ENCODE measurements around the gene SEC14L2.
A peak's percentile ranks its signal among the peaks of the same experiment; 100 is the strongest.

The SEC14L2 gene

GRCh38 chr22:30396871-30397655, at the start of gene SEC14L2:
Gene SEC14L2 (plus strand): TSS chr22:30397018. CDS start chr22:30397117, 99 bp downstream.
- Mint-ChIP-seq H3K4me1 (ENCODE audit: low read depth) (peaks cover 48% of the 10 kb centered on the region), H3K27me3 (no peaks in the 10 kb centered on the region), H3K27ac (peak within 1 kb of the TSS; percentile 61), H3K9me3 (ENCODE audit: low read depth) (no peaks in the 10 kb centered on the region), H3K36me3 (no peaks in the 10 kb centered on the region), H3K4me3 (peak within 1 kb of the TSS; percentile 89)

GRCh38 chr22:30347255-30347892, 49.4 kb upstream of the SEC14L2 start:
- H3K27ac Mint-ChIP-seq = peak overlapping the region; percentile 30
- peaks cover 7% of the 10 kb centered on the region for H3K36me3 Mint-ChIP-seq
- no peaks in the 10 kb centered on the region for H3K9me3 Mint-ChIP-seq (ENCODE audit: low read depth)
- no peaks in the 10 kb centered on the region for H3K27me3 Mint-ChIP-seq
- H3K4me3 Mint-ChIP-seq = peak overlapping the region; percentile 4
- peaks cover 51% of the 10 kb centered on the region for H3K4me1 Mint-ChIP-seq (ENCODE audit: low read depth)

GRCh38 chr22:30348404-30348803, 48.4 kb upstream of the SEC14L2 start:
- no peaks in the 10 kb centered on the region for H3K27me3 Mint-ChIP-seq
- peaks cover 58% of the 10 kb centered on the region for H3K4me1 Mint-ChIP-seq (ENCODE audit: low read depth)
- H3K9me3 Mint-ChIP-seq (ENCODE audit: low read depth) = no peaks in the 10 kb centered on the region
- H3K4me3 Mint-ChIP-seq = peak overlapping the region; percentile 48
- peaks cover 3% of the 10 kb centered on the region for H3K36me3 Mint-ChIP-seq
- peak overlapping the region; percentile 72 for H3K27ac Mint-ChIP-seq

DNA sequence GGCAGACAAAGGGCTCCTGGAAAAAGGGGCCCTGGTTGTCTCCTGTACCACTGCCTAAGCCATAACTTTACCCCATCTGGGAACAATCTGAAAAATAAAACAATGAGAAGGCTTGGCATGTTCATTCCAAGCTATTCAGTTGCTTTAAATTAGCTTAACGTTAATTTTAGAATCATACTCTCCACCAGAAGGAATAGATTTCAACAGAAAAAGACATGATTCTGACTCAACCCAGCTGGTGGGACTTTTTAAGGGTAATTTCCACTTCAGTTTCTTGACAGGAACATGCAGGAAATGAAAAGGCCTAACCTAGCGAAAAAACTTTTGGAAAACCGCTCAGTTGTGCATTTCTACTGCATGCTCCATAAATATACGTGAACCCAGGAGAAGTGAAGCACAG, 48.0 kb upstream of the SEC14L2 start:
- Mint-ChIP-seq H3K9me3 (ENCODE audit: low read depth) (no peaks in the 10 kb centered on the region), H3K4me3 (peak overlapping the region; percentile 48), H3K4me1 (ENCODE audit: low read depth) (peaks cover 62% of the 10 kb centered on the region), H3K27ac (peak overlapping the region; percentile 72), H3K27me3 (no peaks in the 10 kb centered on the region), H3K36me3 (peaks cover 3% of the 10 kb centered on the region)

- no peak overlapping the region for H3K4me3 Mint-ChIP-seq
- peak overlapping the region; percentile 23 for H3K27ac Mint-ChIP-seq
- H3K36me3 Mint-ChIP-seq = peaks cover 9% of the 10 kb centered on the region
- H3K4me1 Mint-ChIP-seq (ENCODE audit: low read depth) = peaks cover 79% of the 10 kb centered on the region
- H3K27me3 Mint-ChIP-seq = no peaks in the 10 kb centered on the region
- no peaks in the 10 kb centered on the region for H3K9me3 Mint-ChIP-seq (ENCODE audit: low read depth)
Measured at GRCh38 chr22:30351226-30351625, 45.6 kb upstream of the SEC14L2 start.

DNA sequence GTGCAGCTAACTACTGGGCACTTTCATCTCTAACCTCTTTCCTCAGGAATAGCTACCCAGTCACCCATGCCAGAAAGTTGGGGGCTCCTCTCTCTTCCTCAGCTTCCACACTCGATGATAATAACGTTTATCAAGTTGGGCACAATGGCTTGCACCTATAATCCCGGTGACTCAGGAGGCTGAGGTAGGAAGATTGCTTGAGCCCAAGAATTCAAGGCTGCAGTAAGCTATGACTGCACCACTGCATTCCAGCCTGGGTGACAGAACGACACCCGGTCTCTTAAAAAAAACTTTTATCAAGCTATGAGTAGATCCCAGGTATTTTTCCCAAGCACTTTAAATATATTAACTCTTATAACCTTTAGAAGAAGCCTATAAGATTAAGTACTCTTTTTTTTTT, 42.2 kb upstream of the SEC14L2 start:
- Mint-ChIP-seq H3K4me3 (peak overlapping the region; percentile 98), H3K9me3 (ENCODE audit: low read depth) (no peaks in the 10 kb centered on the region), H3K27me3 (no peaks in the 10 kb centered on the region), H3K4me1 (ENCODE audit: low read depth) (peaks cover 68% of the 10 kb centered on the region), H3K36me3 (peaks cover 7% of the 10 kb centered on the region), H3K27ac (peak overlapping the region; percentile 94)

- Mint-ChIP-seq H3K36me3 (peaks cover 7% of the 10 kb centered on the region), H3K4me3 (peak within 1 kb of the TSS; percentile 98), H3K27me3 (no peaks in the 10 kb centered on the region), H3K9me3 (ENCODE audit: low read depth) (no peaks in the 10 kb centered on the region), H3K4me1 (ENCODE audit: low read depth) (peaks cover 52% of the 10 kb centered on the region), H3K27ac (peak within 1 kb of the TSS; percentile 94)
Measured at GRCh38 chr22:30356449-30357235, 40.2 kb upstream of the SEC14L2 start, which contains the start of the genes CCDC157 and SF3A1. Gene CCDC157 (plus strand): TSS chr22:30357007. CDS start chr22:30366001, 8,994 bp downstream. Gene SF3A1 (minus strand): TSS chr22:30356894. CDS start chr22:30356792, 102 bp downstream.

DNA sequence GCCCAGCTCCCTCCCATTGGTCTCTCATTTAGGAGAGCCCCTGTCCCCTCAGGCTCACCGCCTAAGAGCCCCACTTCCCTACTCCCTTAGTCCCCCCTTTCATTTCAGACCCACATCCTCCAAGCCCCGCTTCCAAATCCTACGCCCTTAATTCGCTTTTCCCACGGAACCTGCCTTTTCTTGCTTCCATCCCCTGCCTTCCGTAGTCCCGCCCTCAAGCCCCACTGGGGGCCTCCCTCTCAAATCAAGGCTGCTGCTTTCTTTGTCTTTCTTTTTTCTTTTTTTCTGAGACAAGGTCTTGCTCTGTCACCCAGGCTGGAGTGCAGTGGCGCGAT, 39.6 kb upstream of the SEC14L2 start:
- no peaks in the 10 kb centered on the region for H3K9me3 Mint-ChIP-seq (ENCODE audit: low read depth)
- H3K27ac Mint-ChIP-seq = peak overlapping the region; percentile 81
- peaks cover 47% of the 10 kb centered on the region for H3K4me1 Mint-ChIP-seq (ENCODE audit: low read depth)
- H3K27me3 Mint-ChIP-seq = no peaks in the 10 kb centered on the region
- H3K36me3 Mint-ChIP-seq = peaks cover 7% of the 10 kb centered on the region
- H3K4me3 Mint-ChIP-seq = peak overlapping the region; percentile 98

DNA sequence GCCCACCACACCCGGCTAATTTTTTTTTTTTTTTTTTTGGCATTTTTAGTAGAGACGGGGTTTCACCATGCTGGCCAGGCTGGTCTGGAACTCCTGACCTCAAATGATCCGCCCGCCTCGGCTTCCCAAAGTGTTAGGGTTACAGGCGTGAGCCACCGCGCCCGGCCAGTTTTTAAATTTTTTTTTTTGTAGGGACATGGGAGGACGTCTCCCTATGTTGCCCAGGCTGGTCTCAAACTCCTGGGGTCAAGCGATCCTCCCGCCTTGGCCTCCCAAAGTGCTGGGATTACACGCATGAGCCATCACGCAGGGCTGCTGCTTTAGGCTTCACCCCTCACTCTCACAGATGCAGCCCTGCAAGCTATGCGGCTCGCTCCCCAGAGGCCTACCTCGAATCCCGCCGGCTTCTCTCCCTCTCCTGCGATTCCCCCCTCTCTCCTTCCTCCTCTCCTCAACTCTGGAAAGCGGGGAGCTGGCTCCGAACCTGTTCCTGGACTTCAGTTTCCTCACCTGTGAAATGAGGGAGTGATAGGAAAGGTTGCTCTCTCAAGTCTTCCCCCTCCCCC, 39.1 kb upstream of the SEC14L2 start:
- H3K4me1 Mint-ChIP-seq (ENCODE audit: low read depth) = peaks cover 43% of the 10 kb centered on the region
- no peaks in the 10 kb centered on the region for H3K9me3 Mint-ChIP-seq (ENCODE audit: low read depth)
- H3K27ac Mint-ChIP-seq = peak overlapping the region; percentile 50

DNA sequence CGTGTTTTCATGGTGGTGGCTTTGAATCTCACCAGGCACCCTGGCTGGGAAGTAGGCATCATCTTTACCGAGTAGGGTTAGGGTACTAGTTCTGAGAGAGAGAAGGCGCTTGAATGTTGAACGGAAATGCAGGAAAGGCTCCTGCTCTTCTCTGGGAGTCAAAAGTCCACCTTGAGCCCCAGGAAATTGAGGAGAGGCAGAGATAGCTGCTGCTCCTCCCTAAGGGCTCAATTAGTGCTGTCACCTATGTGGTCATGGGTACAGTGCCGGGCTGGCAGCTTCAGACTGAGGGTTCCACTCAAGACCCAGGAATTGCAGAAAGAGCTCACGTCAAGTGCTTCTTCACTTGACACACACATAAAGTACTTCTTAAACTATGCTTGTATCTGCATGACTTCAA, 38.3 kb upstream of the SEC14L2 start:
- Mint-ChIP-seq H3K27ac (no peak overlapping the region), H3K36me3 (peaks cover 9% of the 10 kb centered on the region), H3K9me3 (ENCODE audit: low read depth) (no peaks in the 10 kb centered on the region), H3K4me3 (peak overlapping the region; percentile 13), H3K27me3 (no peaks in the 10 kb centered on the region), H3K4me1 (ENCODE audit: low read depth) (peaks cover 38% of the 10 kb centered on the region)

More for the DNA sequence above, 39.1 kb upstream of the SEC14L2 start:
- Mint-ChIP-seq H3K36me3 (peaks cover 9% of the 10 kb centered on the region), H3K27me3 (no peaks in the 10 kb centered on the region), H3K4me3 (peak overlapping the region; percentile 98)

- Mint-ChIP-seq H3K9me3 (ENCODE audit: low read depth) (no peaks in the 10 kb centered on the region), H3K4me3 (no peak overlapping the region), H3K27me3 (no peaks in the 10 kb centered on the region), H3K27ac (no peak overlapping the region), H3K4me1 (ENCODE audit: low read depth) (peaks cover 11% of the 10 kb centered on the region), H3K36me3 (peaks cover 6% of the 10 kb centered on the region)
Measured at GRCh38 chr22:30361916-30362650, 34.7 kb upstream of the SEC14L2 start.

DNA sequence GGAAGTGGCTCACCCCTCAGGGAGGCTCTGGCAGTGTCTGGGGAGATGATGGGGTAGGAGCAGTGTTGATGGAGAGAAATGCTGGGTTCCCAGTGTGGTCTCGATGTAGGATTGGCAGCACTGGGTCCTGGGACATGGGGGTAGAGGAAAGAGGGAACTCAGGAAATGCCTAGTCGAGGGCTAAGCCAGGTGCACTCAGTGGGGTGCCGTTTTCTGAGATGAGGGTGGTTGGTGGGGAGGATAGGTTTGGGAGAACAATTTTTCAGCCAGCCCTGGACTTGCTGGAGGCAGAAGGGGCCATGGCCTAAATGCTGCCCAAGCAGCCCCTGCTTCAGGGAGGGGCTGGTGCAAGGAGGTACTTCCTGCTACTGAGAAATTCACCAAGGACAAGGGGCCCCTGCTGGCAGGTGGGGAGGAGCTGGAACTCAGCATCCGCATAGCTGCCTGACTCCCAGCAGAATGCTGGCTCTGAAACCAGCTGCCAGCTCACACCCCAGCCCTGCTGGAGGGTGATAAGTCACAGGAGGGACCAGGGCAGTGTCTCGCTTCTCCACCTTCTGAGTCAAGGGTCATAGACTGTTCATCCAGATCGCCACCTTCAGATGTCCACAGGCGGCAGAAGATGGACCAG, 34.1 kb upstream of the SEC14L2 start:
- no peaks in the 10 kb centered on the region for H3K27me3 Mint-ChIP-seq
- H3K36me3 Mint-ChIP-seq = peaks cover 6% of the 10 kb centered on the region
- H3K4me1 Mint-ChIP-seq (ENCODE audit: low read depth) = peaks cover 8% of the 10 kb centered on the region
- H3K9me3 Mint-ChIP-seq (ENCODE audit: low read depth) = no peaks in the 10 kb centered on the region
- H3K4me3 Mint-ChIP-seq = no peak overlapping the region
- no peak overlapping the region for H3K27ac Mint-ChIP-seq

GRCh38 chr22:30365891-30366290, 30.9 kb upstream of the SEC14L2 start:
- Mint-ChIP-seq H3K36me3 (peaks cover 6% of the 10 kb centered on the region), H3K27ac (no peak overlapping the region), H3K4me3 (no peak overlapping the region), H3K4me1 (ENCODE audit: low read depth) (peaks cover 2% of the 10 kb centered on the region), H3K27me3 (no peaks in the 10 kb centered on the region), H3K9me3 (ENCODE audit: low read depth) (no peaks in the 10 kb centered on the region)

DNA sequence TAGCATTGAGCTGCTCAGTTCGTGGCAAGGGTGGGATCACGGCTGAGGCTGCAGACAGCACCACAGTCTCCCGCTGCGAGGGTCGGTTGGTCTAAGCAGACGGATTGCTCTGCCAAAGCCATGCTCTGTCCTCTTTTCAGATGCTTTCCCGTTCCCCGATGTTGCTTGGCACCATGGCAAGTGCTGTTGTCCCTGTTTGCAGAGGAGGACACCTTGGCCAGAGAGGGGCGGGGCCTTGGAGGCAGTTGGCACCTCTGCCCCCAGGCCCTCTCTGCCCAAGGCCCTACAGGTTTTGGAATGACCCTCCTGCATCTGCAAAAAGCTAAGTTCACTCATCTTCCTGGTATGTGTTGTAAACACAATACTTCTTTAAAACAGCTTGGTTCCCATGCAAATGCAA, 28.4 kb upstream of the SEC14L2 start:
- H3K27me3 Mint-ChIP-seq = no peaks in the 10 kb centered on the region
- no peaks in the 10 kb centered on the region for H3K4me1 Mint-ChIP-seq (ENCODE audit: low read depth)
- H3K27ac Mint-ChIP-seq = no peak overlapping the region
- H3K4me3 Mint-ChIP-seq = no peak overlapping the region
- peaks cover 4% of the 10 kb centered on the region for H3K36me3 Mint-ChIP-seq
- H3K9me3 Mint-ChIP-seq (ENCODE audit: low read depth) = no peaks in the 10 kb centered on the region

Measured in activated naive CD8-positive, alpha-beta T cell (primary cell).